H1 (cell line): ENCODE results near the gene SUDS3. TPM values are rescaled to one million over a fixed set of nuclear protein-coding genes. Genes with fewer than 3 reads are reported as not detected.

Experiments used
- CTCF ChIA-PET: fragments of 300-600 bp; sonication (Branson Sonifier 250); formaldehyde crosslinking; loops from one replicate; lab custom pipeline; 2021; ENCODE audit not compliant: partially characterized antibody; lab: Charles Lee
- POLR2A ChIA-PET: fragments of 300-600 bp; sonication (Branson Sonifier 250); formaldehyde crosslinking; loops from one replicate; lab custom pipeline; 2021; ENCODE audit warnings: inconsistent platforms; ENCODE audit not compliant: partially characterized antibody; lab: Charles Lee
- DNase-seq, 2 experiments: peaks; one replicate each; pipeline versions ENCODE4 v3.0.0 to v3.0.0-alpha.2; 2010 to 2022; ENCODE audit warnings: low spot score in 2 of 2, low read depth in 1 of 2, mixed read lengths in 1 of 2
- FAIRE-seq: peaks from 2 replicates; lab custom pipeline; 2011; peaks lifted over from hg19 to GRCh38; lab: Jason Lieb, UNC
- H2AFZ ChIP-seq: 2 replicates; pipeline ENCODE4 v1.8.1; 2012; ENCODE audit warnings: low read length, inconsistent platforms
- H2AK5ac ChIP-seq: 2 replicates; pipeline ENCODE4 v1.6.1; 2013; ENCODE audit warnings: low read depth, low read length
- H2BK120ac ChIP-seq: replicated peaks from 2 replicates; pipeline ENCODE3; 2013; ENCODE audit warnings: low read depth, low read length, inconsistent platforms
- H2BK12ac ChIP-seq: 2 replicates; pipeline ENCODE4 v1.6.1; 2013; ENCODE audit warnings: low read depth, low read length
- H2BK15ac ChIP-seq: 2 replicates; pipeline ENCODE4 v1.6.1; 2013; ENCODE audit warnings: low read length
- H2BK20ac ChIP-seq: 2 replicates; pipeline ENCODE4 v1.6.1; 2013; ENCODE audit warnings: low read length
- H2BK5ac ChIP-seq: 2 replicates; pipeline ENCODE4 v1.6.1; 2013; ENCODE audit warnings: low read depth, low read length
- H3K14ac ChIP-seq: 2 replicates; pipeline ENCODE4 v1.6.1; 2013; ENCODE audit warnings: inconsistent platforms; ENCODE audit not compliant: insufficient read length
- H3K18ac ChIP-seq: 2 replicates; pipeline ENCODE4 v1.6.1; 2013; ENCODE audit warnings: low read length; ENCODE audit errors: extremely low read depth
- H3K23ac ChIP-seq: 2 replicates; pipeline ENCODE4 v1.6.1; 2013; ENCODE audit warnings: inconsistent platforms; ENCODE audit not compliant: insufficient read length
- H3K23me2 ChIP-seq: 2 replicates; pipeline ENCODE4 v1.6.1; 2013; ENCODE audit warnings: low read depth, low read length
- H3K27ac ChIP-seq: 2 replicates; pipeline ENCODE4 v1.6.1; 2011; ENCODE audit warnings: low read depth, low read length, inconsistent platforms
- H3K27me3 ChIP-seq, 4 experiments: replicated peaks in 1 of 4; 1 replicate in 1 of 4; 2 replicates in 3 of 4; pipeline versions ENCODE4 v1.6.1 to v1.8.1; 2011 to 2013; ENCODE audit warnings: low read length in 3 of 4, mild to moderate bottlenecking in 3 of 4, inconsistent platforms in 2 of 4, mixed read lengths in 2 of 4, moderate library complexity in 1 of 4; ENCODE audit not compliant: control insufficient read depth in 3 of 4, insufficient read depth in 3 of 4; ENCODE audit errors: extremely low read depth in 1 of 4
- H3K36me3 ChIP-seq, 4 experiments: 2 replicates each; pipeline versions ENCODE4 v1.6.1 to v1.8.1; 2011 to 2013; ENCODE audit warnings: mild to moderate bottlenecking in 4 of 4, low read length in 3 of 4, moderate library complexity in 2 of 4, control low read depth in 1 of 4, inconsistent platforms in 1 of 4; ENCODE audit not compliant: insufficient read depth in 4 of 4, control insufficient read depth in 2 of 4
- H3K4ac ChIP-seq: replicated peaks from 2 replicates; pipeline ENCODE3; 2013; ENCODE audit warnings: low read length, low read depth, mixed read lengths, inconsistent platforms; ENCODE audit not compliant: insufficient read length
- H3K4me1 ChIP-seq, 4 experiments: replicated peaks in 1 of 4; 1 replicate in 1 of 4; 2 replicates in 3 of 4; pipeline versions ENCODE4 v1.6.1 to v1.8.1; 2011 to 2013; ENCODE audit warnings: low read length in 3 of 4, inconsistent platforms in 2 of 4, mixed read lengths in 1 of 4; ENCODE audit not compliant: insufficient read depth in 4 of 4, control insufficient read depth in 3 of 4
- H3K4me2 ChIP-seq, 2 experiments: 2 replicates each; pipeline versions ENCODE4 v1.6.1 to v1.8.1; 2011 to 2013; ENCODE audit warnings: low read depth in 2 of 2, low read length in 2 of 2, control low read depth in 1 of 2, inconsistent platforms in 1 of 2, mild to moderate bottlenecking in 1 of 2; ENCODE audit not compliant: insufficient read depth in 1 of 2
- H3K4me3 ChIP-seq, 4 experiments: fragments of 200-600, 300-600 bp in 1 of 4; sonication (generic), shearing (Covaris generic), sonication (Bioruptor Twin) in 1 of 4; 2 replicates each; pipeline versions ENCODE4 v1.5.1 to v1.8.1; 2011 to 2016; ENCODE audit warnings: low read length in 4 of 4, low read depth in 3 of 4, control low read depth in 2 of 4, inconsistent platforms in 2 of 4, mild to moderate bottlenecking in 2 of 4, mixed read lengths in 1 of 4, moderate library complexity in 1 of 4; ENCODE audit not compliant: insufficient read depth in 2 of 4; ENCODE audit errors: extremely low read depth in 1 of 4
- H3K56ac ChIP-seq: replicated peaks from 2 replicates; pipeline ENCODE3; 2013; ENCODE audit warnings: low read depth, mild to moderate bottlenecking, mixed read lengths, low read length, inconsistent platforms; ENCODE audit not compliant: insufficient read length
- H3K79me1 ChIP-seq: 2 replicates; pipeline ENCODE4 v1.6.1; 2013; ENCODE audit warnings: low read depth, low read length, control low read depth
- H3K79me2 ChIP-seq, 2 experiments: 2 replicates each; pipeline versions ENCODE4 v1.6.1 to v1.8.1; 2012 to 2013; ENCODE audit warnings: low read length in 2 of 2, mild to moderate bottlenecking in 2 of 2, inconsistent platforms in 1 of 2; ENCODE audit not compliant: insufficient read depth in 2 of 2, control insufficient read depth in 1 of 2
- H3K9ac ChIP-seq, 4 experiments: replicated peaks in 1 of 4; 1 replicate in 1 of 4; 2 replicates in 3 of 4; pipeline versions ENCODE4 v1.6.1 to v1.8.1; 2011 to 2013; ENCODE audit warnings: low read depth in 3 of 4, low read length in 3 of 4, control low read depth in 2 of 4, mild to moderate bottlenecking in 2 of 4, moderate library complexity in 2 of 4, inconsistent platforms in 1 of 4; ENCODE audit errors: extremely low read depth in 1 of 4
- H3K9me3 ChIP-seq, 2 experiments: 2 replicates each; pipeline versions ENCODE4 v1.6.1 to v1.8.1; 2012 to 2013; ENCODE audit warnings: mild to moderate bottlenecking in 2 of 2, moderate library complexity in 2 of 2, control low read depth in 1 of 2, inconsistent platforms in 1 of 2, low read depth in 1 of 2, low read length in 1 of 2, mixed read lengths in 1 of 2; ENCODE audit not compliant: insufficient read depth in 2 of 2
- H4K20me1 ChIP-seq, 2 experiments: replicated peaks in 1 of 2; 2 replicates each; pipeline versions ENCODE3 to v1.8.1; 2011 to 2013; ENCODE audit warnings: inconsistent platforms in 2 of 2, low read length in 2 of 2, mild to moderate bottlenecking in 1 of 2; ENCODE audit not compliant: insufficient read depth in 2 of 2, control insufficient read depth in 1 of 2
- H4K5ac ChIP-seq: 2 replicates; pipeline ENCODE4 v1.6.1; 2013; ENCODE audit warnings: low read length, low read depth, mixed read lengths, inconsistent platforms; ENCODE audit not compliant: insufficient read length
- H4K8ac ChIP-seq: 2 replicates; pipeline ENCODE4 v1.8.0; 2013; ENCODE audit warnings: mild to moderate bottlenecking, moderate library complexity, low read length, inconsistent platforms; ENCODE audit not compliant: insufficient read depth; ENCODE audit errors: extremely low read depth
- H4K91ac ChIP-seq: replicated peaks from 2 replicates; pipeline ENCODE3; 2013; ENCODE audit warnings: low read length, mixed read lengths, inconsistent platforms; ENCODE audit not compliant: insufficient read length
- ATF2 ChIP-seq: IDR thresholded peaks from 2 replicates; pipeline ENCODE4 v1.6.1; 2012; ENCODE audit warnings: low read length, inconsistent platforms
- ATF3 ChIP-seq: IDR thresholded peaks from 2 replicates; pipeline ENCODE4 v1.6.1; 2011; ENCODE audit warnings: low read depth, mild to moderate bottlenecking, low read length; ENCODE audit not compliant: insufficient read depth
- BACH1 ChIP-seq: IDR thresholded peaks from 2 replicates; pipeline ENCODE4 v1.6.1; 2012; ENCODE audit warnings: low read length, improper control_type of control experiment
- CREB1 ChIP-seq: IDR thresholded peaks from 2 replicates; pipeline ENCODE4 v1.6.1; 2012; ENCODE audit warnings: inconsistent platforms
- FOSL1 ChIP-seq: IDR thresholded peaks from 2 replicates; pipeline ENCODE4 v1.6.1; 2011; ENCODE audit warnings: mild to moderate bottlenecking, low read depth, low read length, moderate library complexity; ENCODE audit not compliant: insufficient read depth
- KDM1A ChIP-seq: fragments of 200-600, 300-600 bp; sonication (generic); IDR thresholded peaks from 2 replicates; pipeline ENCODE4 v1.7.1; 2016; ENCODE audit warnings: mild to moderate bottlenecking, low read length, borderline replicate concordance
- KDM4A ChIP-seq: IDR thresholded peaks from one replicate; pipeline ENCODE4 v1.7.1; 2012; ENCODE audit warnings: low read depth, mild to moderate bottlenecking, moderate library complexity, low read length, inconsistent platforms; ENCODE audit not compliant: severe bottlenecking
- PHF8 ChIP-seq: fragments of 200-600 bp; sonication (generic); conservative IDR thresholded peaks from 2 replicates; pipeline ENCODE4 v1.7.1; 2012; ENCODE audit warnings: low read depth, mild to moderate bottlenecking, inconsistent platforms, low read length, moderate library complexity
- POLR2A ChIP-seq, 2 experiments: IDR thresholded peaks; 1 replicate in 1 of 2; 2 replicates in 1 of 2; pipeline ENCODE4 v1.6.1; 2011; ENCODE audit warnings: low read depth in 2 of 2, low read length in 2 of 2, mild to moderate bottlenecking in 2 of 2; ENCODE audit errors: control extremely low read depth in 1 of 2
- POLR2AphosphoS5 ChIP-seq: IDR thresholded peaks from 2 replicates; pipeline ENCODE4 v1.6.1; 2011; ENCODE audit warnings: low read depth, low read length
- RAD21 ChIP-seq, 2 experiments: IDR thresholded peaks in 1 of 2; conservative IDR thresholded peaks in 1 of 2; 2 replicates each; pipeline ENCODE4 v1.6.1; 2011; ENCODE audit warnings: low read depth in 2 of 2, low read length in 2 of 2, improper control_type of control experiment in 1 of 2, inconsistent platforms in 1 of 2, mild to moderate bottlenecking in 1 of 2, moderate library complexity in 1 of 2
- SAP30 ChIP-seq: fragments of 300-600 bp; sonication (generic); IDR thresholded peaks from 2 replicates; pipeline ENCODE4 v1.7.1; 2012; ENCODE audit warnings: low read length, moderate library complexity, mild to moderate bottlenecking, inconsistent platforms; ENCODE audit not compliant: insufficient read depth, insufficient replicate concordance
- SIX5 ChIP-seq: IDR thresholded peaks from 2 replicates; pipeline ENCODE4 v1.6.1; 2011; ENCODE audit warnings: mild to moderate bottlenecking, low read depth, low read length
- WGBS, 2 experiments: shearing (Covaris generic) in 1 of 2; methylation state at CpG; one replicate each; pipeline versions ENCODE4 v1.1.6 to v1.1.7; 2013 to 2015; ENCODE audit warnings: low lambda C conversion rate in 2 of 2, mixed read lengths in 2 of 2, inconsistent platforms in 1 of 2, low coverage in 1 of 2, missing lambda C conversion rate in 1 of 2; ENCODE audit not compliant: insufficient replicate concordance in 2 of 2, insufficient coverage in 1 of 2, insufficient read length in 1 of 2; ENCODE audit errors: extremely low coverage in 1 of 2, missing lambda C conversion rate in 1 of 2; 5-methylcytosine and 5-hydroxymethylcytosine counted together
- polyA plus RNA-seq, 7 experiments: library from polyadenylated mRNA; depleted of rRNA in 3 of 7; stranded (reverse) in 5 of 7; unstranded in 2 of 7; fragments of >200 nt in 5 of 7; fragments of 200-250 nt in 2 of 7; gene quantifications; 1 replicate in 5 of 7; 2 replicates in 1 of 7; 4 replicates in 1 of 7; pipeline versions ENCODE4 v1.2.1 to v1.2.3, GENCODE V29; 2011 to 2013; ENCODE audit warnings: missing spikeins in 2 of 7, mixed read lengths in 2 of 7
- total RNA-seq: library from RNA; stranded (reverse); fragmentation: NEBNext Ultra II Directional; extraction: Animal tissue kit (Norgen Biotek cat#: 25700); gene quantifications from 2 replicates; pipeline ENCODE4 v1.2.1, GENCODE V29; 2021

The SUDS3 gene
- total and polyA plus RNA-seq, 2 of the 8 experiments (the other 6 are each of a cell fraction or from before 2014, with no cell fraction given), result 30.0 to 58.7 TPM

DNA sequence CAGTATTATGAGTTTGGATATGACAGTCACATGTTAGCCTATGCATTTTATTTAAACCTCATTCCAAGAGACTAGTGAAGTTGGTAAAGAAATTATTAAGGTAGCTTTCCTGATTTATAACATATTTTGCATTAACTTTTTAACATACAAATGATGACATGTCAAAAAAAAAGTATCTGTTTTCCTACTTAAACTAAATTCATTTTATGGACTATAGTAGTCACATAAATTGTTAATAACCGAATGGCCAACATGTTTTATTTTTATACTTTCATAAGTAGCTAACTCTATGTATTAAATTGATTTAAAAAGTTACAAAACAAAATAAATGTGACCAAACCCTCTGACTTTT, 18.4 kb upstream of the SUDS3 start:
- Histone ChIP-seq H3K14ac (no peak overlapping the region), H2BK120ac (no peak overlapping the region), H3K18ac (no peak overlapping the region), H2BK5ac (no peak overlapping the region), H3K27me3 (no peaks in the 10 kb centered on the region), H4K5ac (no peak overlapping the region), H3K27ac (no peak overlapping the region), H3K23ac (no peak overlapping the region), H3K9ac (no peak overlapping the region), H3K56ac (no peak overlapping the region), H3K4me3 (no peak overlapping the region), H4K91ac (no peak overlapping the region), H3K4me1 (no peaks in the 10 kb centered on the region), H3K9me3 (no peaks in the 10 kb centered on the region), H3K36me3 (no peaks in the 10 kb centered on the region), H3K23me2 (no peaks in the 10 kb centered on the region), H2BK15ac (no peak overlapping the region), H4K20me1 (no peaks in the 10 kb centered on the region), H2BK12ac (no peak overlapping the region), H2AFZ (no peak overlapping the region), H3K4ac (no peak overlapping the region), H4K8ac (no peak overlapping the region), H3K4me2 (no peak overlapping the region), H2AK5ac (no peak overlapping the region), H3K79me2 (no peaks in the 10 kb centered on the region), H2BK20ac (no peak overlapping the region), H3K79me1 (no peaks in the 10 kb centered on the region)
- ChIA-PET POLR2A (no interaction called here), CTCF (interaction anchor here (0.6 to 3.1 kb wide), 7 partner anchors 10 to 182 kb away, joined by 3 to 12 read pairs (median 4); no protein-coding TSS in a partner anchor)
- WGBS, 2 experiments, result 89% methylated on average over 1 of the region's 1 CpG; no CpG with 5 or more reads in 1 of the 2 experiments
- DNase-seq, result no peak
- no peak for FAIRE-seq
- no peak for TF ChIP-seq RAD21 (IDR thresholded peaks at IDR 0.05 in 1 of 2, conservative IDR thresholded peaks at IDR 0.05 in 1 of 2; ENCODE audit: low read depth in 2 of 2, low read length in 2 of 2)
- no peak for TF ChIP-seq POLR2AphosphoS5
- no peak for TF ChIP-seq ATF2
- no peak for TF ChIP-seq KDM1A
- TF ChIP-seq SIX5, result no peak
- TF ChIP-seq PHF8, result no peak
- no peak for TF ChIP-seq SAP30
- no peak for TF ChIP-seq KDM4A
- no peak for TF ChIP-seq ATF3
- no peak for TF ChIP-seq CREB1
- TF ChIP-seq POLR2A (IDR thresholded peaks at IDR 0.05; ENCODE audit: control extremely low read depth in 1 of 2, low read depth in 2 of 2, low read length in 2 of 2), result no peak
- no peak for TF ChIP-seq BACH1
- TF ChIP-seq FOSL1, result no peak
